Astrocyte of the hippocampus (primary cell): ENCODE data around the gene CNIH3.

Source experiments
- DNase-seq: peaks from one replicate; pipeline ENCODE4 v3.0.0; 2011; ENCODE audit warnings: low read depth, low spot score

Gene CNIH3

DNA sequence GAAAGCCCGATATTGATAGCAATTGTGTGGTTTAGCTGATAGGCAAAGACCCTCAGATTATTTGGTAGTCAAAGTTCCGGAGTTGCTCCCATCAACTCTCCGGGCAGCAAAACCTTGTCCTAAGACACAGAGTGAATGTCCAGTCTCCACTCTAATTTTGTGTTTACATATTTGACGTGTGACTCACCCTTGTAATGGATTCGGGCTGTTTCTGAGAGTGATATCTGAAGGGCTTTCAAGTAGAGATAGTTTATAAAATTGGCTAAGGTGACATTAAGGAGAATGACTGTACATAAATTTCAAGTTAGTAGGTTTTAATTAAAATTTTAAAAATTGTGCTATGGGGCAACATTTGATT, 154.2 kb downstream of the CNIH3 start:
- peak; percentile 69 for DNase-seq

GRCh38 chr1:224773646-224774045, 157.5 kb downstream of the CNIH3 start:
- DNase-seq: no peak

DNA sequence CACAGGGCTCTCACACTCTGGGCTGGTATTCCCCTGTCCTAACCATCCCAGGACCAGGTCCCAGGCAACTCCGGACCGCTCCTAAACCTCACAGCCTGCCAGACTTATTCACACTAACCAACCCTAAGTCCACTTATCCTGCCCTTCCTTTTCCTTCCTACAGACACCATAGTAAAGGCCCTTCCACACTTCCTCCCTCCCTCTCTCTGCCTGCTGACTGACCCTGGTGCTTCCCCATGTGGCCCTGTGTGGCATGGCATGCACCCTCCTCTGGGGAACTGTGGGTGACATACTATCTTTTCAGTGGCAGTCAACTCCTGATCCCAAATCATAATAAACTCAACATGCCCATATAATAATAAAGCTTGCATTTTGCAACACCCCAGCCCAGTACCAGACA, 158.3 kb downstream of the CNIH3 start:
- no peak for DNase-seq

DNA sequence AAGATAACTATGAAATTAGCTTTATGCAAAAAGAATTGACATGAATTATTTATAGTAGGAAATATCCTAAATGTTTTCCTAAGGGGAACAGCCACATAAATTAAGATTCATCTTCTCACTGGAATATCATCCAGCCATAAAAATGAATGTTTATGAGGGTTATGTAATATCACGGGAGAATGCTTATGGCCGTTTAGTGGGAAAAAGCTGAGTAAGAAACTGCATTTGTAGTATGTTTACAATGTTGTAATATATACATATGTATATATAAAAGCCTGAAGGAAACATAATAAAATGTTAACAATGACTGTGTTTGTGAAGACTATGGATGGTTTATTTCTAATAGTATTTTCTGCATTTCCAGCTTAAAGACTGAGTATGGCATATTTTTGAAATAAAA, 161.1 kb downstream of the CNIH3 start:
- no peak for DNase-seq

GRCh38 chr1:224779536-224779935, 163.4 kb downstream of the CNIH3 start:
- DNase-seq: no peak

GRCh38 chr1:224780736-224781135, 164.6 kb downstream of the CNIH3 start:
- DNase-seq: no peak

DNA sequence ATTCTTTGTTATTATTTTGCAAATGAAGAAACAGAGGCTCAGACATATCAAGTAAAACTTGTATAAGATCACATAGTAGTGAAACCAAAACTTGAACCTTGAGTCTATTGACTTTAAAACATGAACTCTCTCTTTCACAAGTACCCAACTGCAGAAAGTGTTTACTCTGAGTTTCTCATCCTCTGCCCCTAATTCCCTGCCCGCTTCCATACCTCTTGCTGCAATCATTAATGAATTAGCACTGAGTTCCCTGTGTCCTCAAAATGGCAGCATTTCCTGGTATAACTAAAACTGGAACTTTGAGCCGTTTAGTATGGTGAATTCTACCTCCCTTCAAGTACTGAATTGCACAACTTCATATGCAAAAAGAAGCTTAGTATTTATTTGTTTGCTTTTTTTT, 165.7 kb downstream of the CNIH3 start:
- no peak for DNase-seq

DNA sequence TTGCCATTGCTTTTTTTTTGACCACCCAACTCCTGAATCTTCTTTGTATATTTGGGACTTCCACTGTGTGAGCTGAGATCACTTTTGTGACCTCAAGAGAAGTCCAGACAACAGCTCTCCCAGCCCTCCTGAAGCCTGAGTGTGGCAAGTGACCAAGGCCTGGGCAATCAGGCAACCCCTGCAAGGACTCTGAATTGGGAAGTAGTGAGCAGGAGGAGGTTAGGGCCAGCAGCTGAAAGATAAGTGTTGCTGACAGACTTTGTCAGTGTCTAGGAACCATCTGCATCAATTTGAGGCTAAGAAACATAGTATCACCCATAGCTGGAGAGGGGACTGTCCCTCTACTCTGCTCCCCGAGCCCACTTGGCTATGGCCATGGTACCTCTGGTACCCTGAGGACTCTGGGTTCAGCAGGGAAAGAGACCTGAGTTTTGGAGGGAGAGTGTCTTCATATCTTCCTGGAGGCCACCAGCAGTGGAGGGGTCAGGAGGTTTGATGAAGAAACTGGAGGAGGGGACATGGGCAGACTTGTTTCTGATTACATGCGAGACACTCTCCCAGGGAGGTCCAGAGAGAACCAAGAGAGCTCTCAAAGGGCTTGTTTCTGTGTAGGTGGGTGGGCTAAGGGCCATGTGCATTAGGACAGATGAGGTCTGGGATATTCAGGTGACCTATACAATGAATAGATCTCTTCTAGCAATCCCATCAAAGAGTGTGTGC, 166.3 kb downstream of the CNIH3 start:
- no peak for DNase-seq

GRCh38 chr1:224783006-224783651, 167.0 kb downstream of the CNIH3 start:
- DNase-seq: no peak

GRCh38 chr1:224784265-224785039, 168.3 kb downstream of the CNIH3 start:
- peak; percentile 51 for DNase-seq

GRCh38 chr1:224785040-224785328, 168.9 kb downstream of the CNIH3 start:
- DNase-seq: peak; percentile 47

DNA sequence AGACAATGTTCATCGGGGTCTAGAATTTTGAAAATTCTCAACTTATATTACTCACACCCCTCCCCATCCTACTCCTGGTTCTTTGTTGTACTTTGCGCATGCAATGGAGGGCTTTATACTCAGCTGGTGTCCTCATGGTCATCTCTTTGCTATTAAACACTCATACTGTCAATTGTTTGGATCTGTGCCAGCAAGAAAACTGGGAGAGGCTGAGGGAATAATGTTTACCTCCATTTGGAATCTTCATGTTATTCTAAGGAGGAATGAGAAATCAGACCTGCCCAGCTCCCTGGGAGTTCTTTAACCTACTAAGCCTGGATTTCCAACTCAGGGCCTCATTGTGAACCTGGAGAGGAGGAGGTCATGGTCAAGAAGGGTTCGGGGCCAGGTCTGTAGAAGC, 169.5 kb downstream of the CNIH3 start:
- DNase-seq: no peak

GRCh38 chr1:224786533-224787250, 170.6 kb downstream of the CNIH3 start:
- peak; percentile 48 for DNase-seq

GRCh38 chr1:224789311-224789710, 173.2 kb downstream of the CNIH3 start:
- no peak for DNase-seq
